GM12878 (cell line): ENCODE measurements around the gene DNAJB4. TPM values are rescaled to one million over a fixed set of nuclear protein-coding genes. Genes with fewer than 3 reads are reported as not detected.

Source experiments
- ATAC-seq: fragments of 200-7000 bp; cut with Tn5 transposase; 3 replicates; pipeline ENCODE4 v1.9.1; 2020; ENCODE audit warnings: mild to moderate bottlenecking, moderate library complexity
- BruUV-seq: library from RNA; stranded (reverse); fragments of 400-500 nt; replicated peaks from 2 replicates; lab custom pipeline; 2021; lab: Mats Ljungman, UMichigan
- CTCF ChIA-PET: fragments of 300-600 bp; sonication (Branson Sonifier 250); formaldehyde crosslinking; extraction: SDS; loops from one replicate; lab custom pipeline; 2021; ENCODE audit warnings: inconsistent platforms; lab: Yijun Ruan, JAX
- POLR2A ChIA-PET: fragments of 350-600 bp; formaldehyde crosslinking; extraction: SDS; loops from one replicate; lab custom pipeline; 2021; ENCODE audit warnings: inconsistent platforms; lab: Charles Lee
- RAD21 ChIA-PET: fragments of 300-600 bp; sonication (Branson Sonifier 250); formaldehyde crosslinking; loops from one replicate; lab custom pipeline; 2023; ENCODE audit warnings: antibody characterized with exemption; ENCODE audit not compliant: unreplicated experiment; lab: Charles Lee
- SMC1A ChIA-PET: fragments of 300-600 bp; sonication (Branson Sonifier 250); formaldehyde crosslinking; loops from one replicate; lab custom pipeline; 2023; ENCODE audit not compliant: unreplicated experiment, uncharacterized antibody; lab: Charles Lee
- DNase-seq: peaks from one replicate; pipeline ENCODE4 v3.0.0-alpha.2; 2011; ENCODE audit warnings: low read depth, low spot score
- FAIRE-seq: peaks from 3 replicates; lab custom pipeline; 2011; peaks lifted over from hg19 to GRCh38; lab: Jason Lieb, UNC
- H2AFZ ChIP-seq: 2 replicates; pipeline ENCODE4 v1.6.0; 2011; ENCODE audit warnings: low read depth, low read length, control low read depth; ENCODE audit not compliant: control insufficient read depth
- H3K27ac ChIP-seq: 2 replicates; pipeline ENCODE4 v1.5.1; 2011; ENCODE audit warnings: control low read depth; ENCODE audit not compliant: control insufficient read depth, insufficient read depth
- H3K27me3 ChIP-seq, 2 experiments: replicated peaks in 1 of 2; 2 replicates each; pipeline versions ENCODE4 v1.6.0 to v1.6.1; 2011; ENCODE audit warnings: low read length in 1 of 2; ENCODE audit not compliant: control insufficient read depth in 2 of 2, insufficient read depth in 2 of 2
- H3K36me3 ChIP-seq, 2 experiments: 2 replicates each; pipeline ENCODE4 v1.5.1; 2011; ENCODE audit warnings: low read length in 1 of 2; ENCODE audit not compliant: control insufficient read depth in 2 of 2, insufficient read depth in 2 of 2
- H3K4me1 ChIP-seq: 2 replicates; pipeline ENCODE4 v1.6.1; 2011; ENCODE audit warnings: mild to moderate bottlenecking, low read length, moderate library complexity, mixed read lengths; ENCODE audit not compliant: control insufficient read depth, insufficient read depth
- H3K4me2 ChIP-seq: 2 replicates; pipeline ENCODE4 v1.6.0; 2011; ENCODE audit warnings: control low read depth; ENCODE audit not compliant: control insufficient read depth, insufficient read depth
- H3K4me3 ChIP-seq: fragments of 200-600 bp; sonication (generic); 2 replicates; pipeline ENCODE4 v1.5.1; 2016
- H3K79me2 ChIP-seq: 2 replicates; pipeline ENCODE4 v1.6.0; 2011; ENCODE audit warnings: low read length; ENCODE audit not compliant: control insufficient read depth, insufficient read depth
- H3K9ac ChIP-seq: 2 replicates; pipeline ENCODE4 v1.8.0; 2011; ENCODE audit warnings: low read length, control low read depth, mixed read lengths; ENCODE audit not compliant: control insufficient read depth, insufficient read depth
- H3K9me3 ChIP-seq: replicated peaks from 3 replicates; pipeline ENCODE4 v1.5.1; 2011; ENCODE audit warnings: mild to moderate bottlenecking, low read length; ENCODE audit not compliant: control insufficient read depth, insufficient read depth
- H4K20me1 ChIP-seq: 2 replicates; pipeline ENCODE4 v1.6.0; 2011; ENCODE audit not compliant: control insufficient read depth, insufficient read depth
- BACH1 ChIP-seq: fragments of 450-650 bp; IDR thresholded peaks from 2 replicates; pipeline ENCODE4 v1.6.1; 2017; ENCODE audit warnings: mild to moderate bottlenecking, borderline replicate concordance
- CHD1 ChIP-seq: IDR thresholded peaks from 2 replicates; pipeline ENCODE4 v1.6.1; 2012; ENCODE audit warnings: low read depth, low read length, improper control_type of control experiment
- IKZF1 ChIP-seq: fragments of 450-650 bp; conservative IDR thresholded peaks from 2 replicates; pipeline ENCODE4 v1.6.1; 2017; ENCODE audit warnings: antibody characterized with exemption, mild to moderate bottlenecking
- IRF3 ChIP-seq: fragments of 450-650 bp; IDR thresholded peaks from 2 replicates; pipeline ENCODE4 v1.6.1; 2014; ENCODE audit warnings: mild to moderate bottlenecking
- MTA2 ChIP-seq: fragments of 450-650 bp; IDR thresholded peaks from 2 replicates; pipeline ENCODE4 v1.6.1; 2016; ENCODE audit warnings: low read depth, mild to moderate bottlenecking, moderate library complexity
- NR2C1 ChIP-seq: fragments of 450-650 bp; IDR thresholded peaks from 2 replicates; pipeline ENCODE4 v1.6.1; 2017; ENCODE audit warnings: antibody characterized with exemption, mild to moderate bottlenecking, moderate library complexity
- NR2F1 ChIP-seq: fragments of 450-650 bp; conservative IDR thresholded peaks from 2 replicates; pipeline ENCODE4 v1.6.1; 2017; ENCODE audit warnings: mild to moderate bottlenecking
- ZNF24 ChIP-seq: fragments of 450-650 bp; IDR thresholded peaks from 2 replicates; pipeline ENCODE4 v1.6.1; 2017; ENCODE audit warnings: antibody characterized with exemption, mild to moderate bottlenecking
- WGBS: methylation state at CpG from one replicate; pipeline ENCODE4 v1.1.6; 2016; ENCODE audit warnings: low lambda C conversion rate; ENCODE audit not compliant: insufficient replicate concordance, insufficient coverage; ENCODE audit errors: missing lambda C conversion rate; 5-methylcytosine and 5-hydroxymethylcytosine counted together
- in situ Hi-C: fragments of 300-500 bp; cut with MboI; formaldehyde crosslinking; loops from 9 replicates; pipeline ENCODE4 v1.14.3; 2018; ENCODE audit warnings: mixed read lengths
- intact Hi-C: fragments of 100-400 bp; cut with micrococcal nuclease; formaldehyde crosslinking; loops from one replicate; pipeline ENCODE4 v1.14.2; 2022; ENCODE audit not compliant: unreplicated experiment
- polyA plus RNA-seq, 11 experiments: library from polyadenylated mRNA; depleted of rRNA in 4 of 11; unstranded in 6 of 11; stranded (reverse) in 5 of 11; fragments of >200 nt; fragmentation: Nextera tagmentation in 4 of 11; fragmentation: Illumina TruSeq in 1 of 11; extraction: Ambion mirVana in 4 of 11; extraction: Trizol in 1 of 11; gene quantifications; 1 replicate in 1 of 11; 2 replicates in 10 of 11; pipeline versions ENCODE4 v1.2.1 to v1.2.3, GENCODE V29; 2011 to 2016; ENCODE audit warnings: inconsistent platforms in 2 of 11, missing spikeins in 2 of 11, low read depth in 1 of 11
- total RNA-seq, 4 experiments: library from RNA; depleted of rRNA in 3 of 4; stranded (reverse); fragments of >200 nt in 3 of 4; fragmentation: Illumina TruSeq in 1 of 4; extraction: Trizol in 1 of 4; gene quantifications; 2 replicates each; pipeline versions ENCODE4 v1.2.1 to v1.2.3, GENCODE V29; 2013 to 2021

Gene DNAJB4
- total and polyA plus RNA-seq, 10 of the 15 experiments (the other 5 are each of a cell fraction or from before 2014, with no cell fraction given): 3.8 to 10.5 (median 6.6) TPM

GRCh38 chr1:78043436-78043835, 38.7 kb downstream of the DNAJB4 start:
- ATAC-seq (no peak), FAIRE-seq (no peak), DNase-seq (no peak)
- Histone ChIP-seq H3K4me3 (no peak overlapping the region), H3K9ac (no peak overlapping the region), H2AFZ (no peak overlapping the region), H4K20me1 (no peaks in the 10 kb centered on the region; the same call in 1 of the 2 replicates), H3K9me3 (no peaks in the 10 kb centered on the region), H3K4me1 (peaks cover 12% of the 10 kb centered on the region), H3K4me2 (no peak overlapping the region), H3K27me3 (peaks cover 9 to 10% of the 10 kb centered on the region in 2 experiments), H3K79me2 (no peaks in the 10 kb centered on the region), H3K27ac (no peak overlapping the region), H3K36me3 (no peaks in the 10 kb centered on the region)
- in situ Hi-C loops: no loop called here
- POLR2A ChIA-PET: no interaction called here
- intact Hi-C loops: no loop called here
- SMC1A ChIA-PET: no interaction called here
- 61% methylated on average over 3 of the region's 3 CpGs for WGBS
- CTCF ChIA-PET: interaction anchor here (1.2 to 1.7 kb wide), 2 partner anchors 28 to 574 kb away, joined by 3 read pairs; no protein-coding TSS in a partner anchor
- BruUV-seq: no TSS peak
- RAD21 ChIA-PET: no interaction called here
- no peak for TF ChIP-seq NR2F1
- TF ChIP-seq NR2C1: no peak

GRCh38 chr1:78044796-78045562, 40.2 kb downstream of the DNAJB4 start:
- no TSS peak for BruUV-seq
- 49% methylated on average over 14 of the region's 14 CpGs for WGBS
- in situ Hi-C loops: no loop called here
- Histone ChIP-seq H3K36me3 (no peaks in the 10 kb centered on the region), H3K79me2 (no peaks in the 10 kb centered on the region), H3K4me2 (peak overlapping the region; percentile 95), H4K20me1 (no peaks in the 10 kb centered on the region; the same call in 1 of the 2 replicates), H3K9me3 (no peaks in the 10 kb centered on the region), H3K9ac (no peak overlapping the region), H3K4me1 (peaks cover 12% of the 10 kb centered on the region), H3K4me3 (peak overlapping the region; percentile 62; the same call in 1 of the 2 replicates), H3K27me3 (peaks cover 9 to 10% of the 10 kb centered on the region in 2 experiments), H2AFZ (peak overlapping the region; percentile 58; the same call in 1 of the 2 replicates), H3K27ac (no peak overlapping the region)
- ChIA-PET POLR2A (no interaction called here), SMC1A (no interaction called here), CTCF (no interaction called here), RAD21 (no interaction called here)
- no peak for FAIRE-seq
- ATAC-seq: peak; percentile 20
- TF ChIP-seq IRF3 (no peak), MTA2 (no peak), ZNF24 (no peak), IKZF1 (no peak), CHD1 (no peak), BACH1 (no peak)
- no peak for DNase-seq
- intact Hi-C loops: no loop called here
